Lung (tissue), 12 donors: ENCODE measurements around the gene HSF2. TPM values are rescaled to one million over a fixed set of nuclear protein-coding genes. Genes with fewer than 3 reads are reported as not detected.

ENCODE experiments used
- ATAC-seq: fragments of 200-7000 bp; cut with Tn5 transposase; one replicate; pipeline ENCODE4 v1.9.1; 2020; ENCODE audit warnings: moderate number of reproducible peaks; ENCODE audit not compliant: insufficient read depth, low FRiP score
- DNase-seq, 3 donors: peaks; one replicate each; pipeline ENCODE4 v3.0.0-alpha.2; 2013 to 2017
- H3K27ac ChIP-seq, 2 donors: one replicate each; pipeline ENCODE4 v1.5.1; 2013; ENCODE audit warnings: mild to moderate bottlenecking in 2 of 2, moderate library complexity in 2 of 2, control low read depth in 1 of 2, inconsistent platforms in 1 of 2, low read depth in 1 of 2, low read length in 1 of 2
- H3K27me3 ChIP-seq, 3 donors: one replicate each; pipeline ENCODE4 v1.5.1; 2013; ENCODE audit warnings: low read length in 2 of 3; ENCODE audit not compliant: control insufficient read depth in 3 of 3, insufficient read depth in 3 of 3
- H3K36me3 ChIP-seq, 4 donors: one replicate each; pipeline ENCODE4 v1.5.1; 2013; ENCODE audit warnings: low read length in 4 of 4, mild to moderate bottlenecking in 1 of 4, moderate library complexity in 1 of 4; ENCODE audit not compliant: control insufficient read depth in 4 of 4, insufficient read depth in 4 of 4
- H3K4me1 ChIP-seq, 5 donors: one replicate each; pipeline ENCODE4 v1.5.1; 2013; ENCODE audit warnings: low read length in 5 of 5, mild to moderate bottlenecking in 2 of 5, moderate library complexity in 1 of 5; ENCODE audit not compliant: control insufficient read depth in 5 of 5, insufficient read depth in 5 of 5
- H3K4me3 ChIP-seq: one replicate; pipeline ENCODE4 v1.5.1; 2013; ENCODE audit warnings: mild to moderate bottlenecking, control low read depth, moderate library complexity
- H3K9ac ChIP-seq, 2 donors: one replicate each; pipeline ENCODE4 v1.5.1; 2013; ENCODE audit warnings: low read length in 2 of 2, control low read depth in 1 of 2; ENCODE audit not compliant: insufficient read depth in 1 of 2
- H3K9me3 ChIP-seq, 4 donors: one replicate each; pipeline ENCODE4 v1.5.1; 2013; ENCODE audit warnings: low read length in 3 of 4, mild to moderate bottlenecking in 1 of 4, moderate library complexity in 1 of 4; ENCODE audit not compliant: control insufficient read depth in 4 of 4, insufficient read depth in 3 of 4
- WGBS, 2 donors: extraction: QIAGEN DNeasy Blood & Tissue Kit; methylation state at CpG; one replicate each; pipeline ENCODE4 v1.1.7; 2013; 5-methylcytosine and 5-hydroxymethylcytosine counted together
- polyA plus RNA-seq, 2 donors: library from polyadenylated mRNA; stranded (reverse); fragments of 200-250 nt; gene quantifications; one replicate each; pipeline ENCODE4 v1.2.1, GENCODE V29; 2013
- total RNA-seq, 2 donors: library from RNA; depleted of rRNA in 1 of 2; stranded (reverse); fragments of >200 nt in 1 of 2; gene quantifications; one replicate each; pipeline ENCODE4 v1.2.1, GENCODE V29; 2014 to 2021
- TF ChIP-seq, protein P1 (sequence below): IDR thresholded peaks from 2 replicates; pipeline ENCODE4 v1.5.1; 2012; ENCODE audit warnings: mild to moderate bottlenecking; ENCODE audit errors: control extremely low read depth, extremely low read depth
- donor health status: control.
- donor health status: control.
- donor health status: Bipolar disorder and iron deficiency.
- donor health status: healthy.
- donor health status: DM: yes; HTN: yes; CAD: no.

The HSF2 gene
- total and polyA plus RNA-seq, 4 donors: 7.0 to 36.8 (median 8.7) TPM

DNA sequence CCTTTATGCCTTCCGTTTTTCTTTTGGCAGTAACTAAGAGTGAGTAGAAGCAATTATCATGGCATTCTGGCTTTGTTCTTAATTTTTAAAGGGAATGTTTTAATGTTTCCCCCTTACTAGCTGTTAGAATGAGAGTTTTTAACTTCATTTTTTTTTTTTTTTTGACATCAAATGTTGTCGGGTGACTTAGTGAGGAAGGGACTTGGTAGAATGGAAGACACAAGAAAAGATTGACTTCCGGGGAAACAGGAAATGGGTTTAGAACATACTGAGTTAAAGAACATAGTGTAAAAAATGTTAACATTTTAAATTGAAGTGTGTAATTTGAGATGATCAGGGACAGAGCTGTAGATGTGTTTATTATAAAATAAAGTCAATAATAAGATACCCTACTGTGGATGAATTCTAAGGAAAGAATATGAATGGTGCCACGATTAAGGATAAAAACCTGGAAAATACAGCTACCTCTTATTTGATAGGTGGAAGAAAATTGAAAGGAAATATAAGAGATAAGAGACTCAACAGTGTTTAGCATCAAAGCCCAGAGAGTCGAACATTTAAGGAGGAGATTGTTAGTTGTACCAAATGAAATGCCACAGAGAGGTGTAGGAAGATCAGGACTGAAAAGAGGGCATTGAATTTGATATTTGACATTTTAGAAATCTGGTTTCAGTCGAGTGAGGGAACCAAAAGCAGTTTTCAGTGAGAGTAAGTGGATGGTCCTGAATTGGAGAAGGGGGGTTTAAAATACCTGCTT lies 9.4 kb downstream of the HSF2 start:
- Histone ChIP-seq H3K36me3 (peaks cover 0 to 5% (median 2%) of the 10 kb centered on the region in 4 donors), H3K9ac (no peak overlapping the region), H3K27me3 (no peaks in the 10 kb centered on the region), H3K4me3 (no peak overlapping the region), H3K27ac (no peak overlapping the region), H3K9me3 (no peaks in the 10 kb centered on the region), H3K4me1 (peaks cover 0 to 25% (median 0%) of the 10 kb centered on the region in 5 donors)
- ATAC-seq: no peak
- no peak for DNase-seq
- TF ChIP-seq, protein P1, sequence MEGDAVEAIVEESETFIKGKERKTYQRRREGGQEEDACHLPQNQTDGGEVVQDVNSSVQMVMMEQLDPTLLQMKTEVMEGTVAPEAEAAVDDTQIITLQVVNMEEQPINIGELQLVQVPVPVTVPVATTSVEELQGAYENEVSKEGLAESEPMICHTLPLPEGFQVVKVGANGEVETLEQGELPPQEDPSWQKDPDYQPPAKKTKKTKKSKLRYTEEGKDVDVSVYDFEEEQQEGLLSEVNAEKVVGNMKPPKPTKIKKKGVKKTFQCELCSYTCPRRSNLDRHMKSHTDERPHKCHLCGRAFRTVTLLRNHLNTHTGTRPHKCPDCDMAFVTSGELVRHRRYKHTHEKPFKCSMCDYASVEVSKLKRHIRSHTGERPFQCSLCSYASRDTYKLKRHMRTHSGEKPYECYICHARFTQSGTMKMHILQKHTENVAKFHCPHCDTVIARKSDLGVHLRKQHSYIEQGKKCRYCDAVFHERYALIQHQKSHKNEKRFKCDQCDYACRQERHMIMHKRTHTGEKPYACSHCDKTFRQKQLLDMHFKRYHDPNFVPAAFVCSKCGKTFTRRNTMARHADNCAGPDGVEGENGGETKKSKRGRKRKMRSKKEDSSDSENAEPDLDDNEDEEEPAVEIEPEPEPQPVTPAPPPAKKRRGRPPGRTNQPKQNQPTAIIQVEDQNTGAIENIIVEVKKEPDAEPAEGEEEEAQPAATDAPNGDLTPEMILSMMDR: no peak
- WGBS, 2 donors: 70 to 79% methylated on average over 6 of the region's 6 CpGs

DNA sequence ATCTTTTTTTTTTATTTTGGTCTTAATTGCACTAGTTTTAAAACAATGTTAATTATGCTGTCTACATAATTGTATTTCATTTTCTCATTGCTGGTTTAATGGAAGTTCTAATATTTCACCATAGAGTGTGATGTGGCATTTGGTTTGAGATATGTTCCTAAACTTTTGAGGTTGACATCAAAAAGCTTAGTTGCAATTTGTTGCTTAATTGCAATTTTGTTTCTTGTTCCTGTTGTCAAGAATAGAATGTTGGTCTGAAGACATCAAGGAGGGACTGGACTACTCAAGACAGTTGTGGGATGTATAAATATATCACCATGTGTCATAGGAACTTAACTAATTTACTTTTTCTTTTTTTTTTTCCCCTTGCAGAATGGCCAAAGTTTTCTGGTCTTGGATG lies 12.5 kb downstream of the HSF2 start:
- DNase-seq (no peak), ATAC-seq (no peak)
- peaks cover 0 to 14% (median 3%) of the 10 kb centered on the region in 4 donors for H3K36me3 ChIP-seq
- H3K9ac ChIP-seq: no peak overlapping the region
- no peak overlapping the region for H3K27ac ChIP-seq
- TF ChIP-seq, protein P1: no peak
- H3K9me3 ChIP-seq: no peaks in the 10 kb centered on the region
- H3K27me3 ChIP-seq: no peaks in the 10 kb centered on the region
- no peak overlapping the region for H3K4me3 ChIP-seq
- H3K4me1 ChIP-seq: peaks cover 0 to 9% (median 0%) of the 10 kb centered on the region in 5 donors

DNA sequence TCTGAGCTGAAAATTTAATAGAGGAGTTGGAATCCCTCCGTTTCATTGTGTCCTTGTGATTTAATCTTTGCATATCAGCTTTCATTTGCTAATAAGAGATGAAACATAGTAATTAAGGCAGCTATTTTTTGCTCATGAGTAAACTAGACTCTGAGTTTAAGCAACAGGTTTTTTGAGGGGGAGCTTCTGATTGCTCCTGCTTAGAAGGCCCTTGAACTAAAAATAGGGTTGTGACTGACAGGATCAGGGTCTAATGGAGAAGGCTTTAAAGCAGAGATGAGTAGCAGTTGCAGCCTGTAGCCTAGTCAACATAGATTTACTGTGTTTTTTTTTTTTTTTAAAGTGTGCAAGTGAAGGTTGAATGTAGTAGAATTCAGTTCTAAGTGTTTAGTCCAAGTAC lies 17.4 kb downstream of the HSF2 start:
- DNase-seq (no peak), ATAC-seq (no peak)
- no peak overlapping the region for H3K27ac ChIP-seq
- H3K36me3 ChIP-seq: peaks cover 2 to 26% (median 10%) of the 10 kb centered on the region in 4 donors
- H3K4me3 ChIP-seq: no peak overlapping the region
- no peaks in the 10 kb centered on the region for H3K9me3 ChIP-seq
- no peaks in the 10 kb centered on the region for H3K4me1 ChIP-seq
- 89 to 95% methylated on average over 1 of the region's 1 CpG for WGBS, 2 donors
- no peaks in the 10 kb centered on the region for H3K27me3 ChIP-seq
- no peak overlapping the region for H3K9ac ChIP-seq
- TF ChIP-seq, protein P1: no peak
